BLaER1 (cell line): Measurements from ENCODE around the gene OBSCN.
"Not testable (repeated sequence)": the region's sequence is repeated elsewhere in the genome, so short reads cannot be mapped to it uniquely, and the experiment has no call there.

Experiments
- H3K27ac ChIP-seq: shearing (Covaris generic); formaldehyde crosslinking; 2 replicates; pipeline ENCODE4 v1.8.1; 2022
- H3K27me3 ChIP-seq: shearing (Covaris generic); formaldehyde crosslinking; 2 replicates; pipeline ENCODE4 v1.8.1; 2022
- H3K36me3 ChIP-seq: shearing (Covaris generic); formaldehyde crosslinking; 2 replicates; pipeline ENCODE4 v1.8.1; 2022
- H3K4me1 ChIP-seq: shearing (Covaris generic); formaldehyde crosslinking; 2 replicates; pipeline ENCODE4 v1.8.1; 2022
- H3K4me2 ChIP-seq: shearing (Covaris generic); formaldehyde crosslinking; 2 replicates; pipeline ENCODE4 v1.8.1; 2022
- H3K4me3 ChIP-seq: shearing (Covaris generic); formaldehyde crosslinking; 2 replicates; pipeline ENCODE4 v1.8.1; 2022
- H3K9ac ChIP-seq: shearing (Covaris generic); formaldehyde crosslinking; 2 replicates; pipeline ENCODE4 v1.8.1; 2022
- H3K9me3 ChIP-seq: shearing (Covaris generic); formaldehyde crosslinking; 2 replicates; pipeline ENCODE4 v1.8.1; 2022
- H4K20me1 ChIP-seq: shearing (Covaris generic); formaldehyde crosslinking; 2 replicates; pipeline ENCODE4 v1.8.1; 2022
- Cebpa-rat ChIP-seq: shearing (Covaris generic); IDR thresholded peaks from 2 replicates; pipeline ENCODE4 v1.8.1; 2022

Gene OBSCN

GRCh38 chr1:228177721-228178710, 29.8 kb upstream of the OBSCN start:
- no peak for TF ChIP-seq Cebpa-rat

GRCh38 chr1:228178737-228179684, 28.8 kb upstream of the OBSCN start:
- H3K27me3 ChIP-seq: no peaks in the 10 kb centered on the region
- H3K4me3 ChIP-seq: no peak overlapping the region
- TF ChIP-seq Cebpa-rat: no peak
- no peak overlapping the region for H3K27ac ChIP-seq
- peaks cover 37% of the 10 kb centered on the region for H4K20me1 ChIP-seq
- peaks cover 10% of the 10 kb centered on the region; the same call in 1 of the 2 replicates for H3K36me3 ChIP-seq
- no peak overlapping the region for H3K9ac ChIP-seq
- peak overlapping the region; percentile 93 for H3K4me2 ChIP-seq
- no peaks in the 10 kb centered on the region for H3K9me3 ChIP-seq
- H3K4me1 ChIP-seq: peaks cover 53% of the 10 kb centered on the region

More at GRCh38 chr1:228177721-228178710, 29.8 kb upstream of the OBSCN start:
- Histone ChIP-seq H3K4me1 (peaks cover 53% of the 10 kb centered on the region), H3K36me3 (peaks cover 10% of the 10 kb centered on the region; the same call in 1 of the 2 replicates), H3K9me3 (no peaks in the 10 kb centered on the region), H3K27ac (no peak overlapping the region), H4K20me1 (peaks cover 43% of the 10 kb centered on the region), H3K9ac (no peak overlapping the region), H3K4me2 (peak overlapping the region; percentile 93), H3K27me3 (no peaks in the 10 kb centered on the region), H3K4me3 (no peak overlapping the region)

- Histone ChIP-seq H3K4me2 (no peak overlapping the region), H3K36me3 (0 out of 2 replicates have a peak, but pooled peaks cover under 1% of the 10 kb centered on the region)
- TF ChIP-seq Cebpa-rat: no peak
Measured at GRCh38 chr1:228180271-228180958, 27.4 kb upstream of the OBSCN start.

GRCh38 chr1:228180959-228181644, 26.7 kb upstream of the OBSCN start:
- no peak overlapping the region for H3K9ac ChIP-seq
- H3K27ac ChIP-seq: no peak overlapping the region
- H3K9me3 ChIP-seq: no peaks in the 10 kb centered on the region
- H4K20me1 ChIP-seq: peaks cover 20% of the 10 kb centered on the region
- H3K4me2 ChIP-seq: no peak overlapping the region
- peaks cover 35% of the 10 kb centered on the region for H3K4me1 ChIP-seq
- no peak overlapping the region for H3K4me3 ChIP-seq
- no peaks in the 10 kb centered on the region for H3K36me3 ChIP-seq
- TF ChIP-seq Cebpa-rat: no peak
- no peaks in the 10 kb centered on the region for H3K27me3 ChIP-seq

More at GRCh38 chr1:228180271-228180958, 27.4 kb upstream of the OBSCN start:
- H3K4me3 ChIP-seq: no peak overlapping the region
- H3K4me1 ChIP-seq: peaks cover 41% of the 10 kb centered on the region
- peaks cover 27% of the 10 kb centered on the region for H4K20me1 ChIP-seq
- no peak overlapping the region for H3K9ac ChIP-seq
- H3K27me3 ChIP-seq: no peaks in the 10 kb centered on the region
- no peaks in the 10 kb centered on the region for H3K9me3 ChIP-seq
- H3K27ac ChIP-seq: no peak overlapping the region

GRCh38 chr1:228181645-228182034, 26.2 kb upstream of the OBSCN start:
- Histone ChIP-seq H3K9ac (no peak overlapping the region), H3K36me3 (no peaks in the 10 kb centered on the region)
- no peak for TF ChIP-seq Cebpa-rat

GRCh38 chr1:228182296-228183030, 25.4 kb upstream of the OBSCN start:
- Histone ChIP-seq H3K4me2 (no peak overlapping the region), H3K36me3 (no peaks in the 10 kb centered on the region), H3K9me3 (no peaks in the 10 kb centered on the region), H3K27me3 (no peaks in the 10 kb centered on the region), H3K9ac (no peak overlapping the region), H4K20me1 (peaks cover 6% of the 10 kb centered on the region; the same call in 1 of the 2 replicates), H3K27ac (no peak overlapping the region), H3K4me3 (no peak overlapping the region), H3K4me1 (peaks cover 21% of the 10 kb centered on the region)
- no peak for TF ChIP-seq Cebpa-rat

More at GRCh38 chr1:228181645-228182034, 26.2 kb upstream of the OBSCN start:
- Histone ChIP-seq H3K4me1 (peaks cover 29% of the 10 kb centered on the region), H4K20me1 (peaks cover 14% of the 10 kb centered on the region), H3K4me3 (no peak overlapping the region), H3K4me2 (no peak overlapping the region), H3K27me3 (no peaks in the 10 kb centered on the region), H3K27ac (no peak overlapping the region), H3K9me3 (no peaks in the 10 kb centered on the region)

- Histone ChIP-seq H3K36me3 (no peaks in the 10 kb centered on the region), H3K27ac (no peak overlapping the region), H3K9me3 (no peaks in the 10 kb centered on the region), H3K4me2 (no peak overlapping the region), H3K27me3 (no peaks in the 10 kb centered on the region), H3K9ac (no peak overlapping the region), H3K4me1 (peaks cover 4% of the 10 kb centered on the region; the same call in 1 of the 2 replicates), H4K20me1 (no peaks in the 10 kb centered on the region), H3K4me3 (no peak overlapping the region)
- no peak for TF ChIP-seq Cebpa-rat
Measured at GRCh38 chr1:228184152-228184551, 23.7 kb upstream of the OBSCN start.

GRCh38 chr1:228185641-228185965, 22.2 kb upstream of the OBSCN start:
- Histone ChIP-seq H3K27ac (no peak overlapping the region), H3K9me3 (no peaks in the 10 kb centered on the region), H3K9ac (no peak overlapping the region), H3K4me1 (no peaks in the 10 kb centered on the region), H4K20me1 (no peaks in the 10 kb centered on the region), H3K27me3 (no peaks in the 10 kb centered on the region), H3K4me2 (no peak overlapping the region), H3K36me3 (no peaks in the 10 kb centered on the region), H3K4me3 (no peak overlapping the region)
- no peak for TF ChIP-seq Cebpa-rat

GRCh38 chr1:228188249-228188648, 19.6 kb upstream of the OBSCN start:
- not testable (repeated sequence) for H4K20me1 ChIP-seq, H3K9me3 ChIP-seq, H3K4me2 ChIP-seq, H3K9ac ChIP-seq, H3K27ac ChIP-seq, H3K27me3 ChIP-seq, H3K36me3 ChIP-seq, H3K4me1 ChIP-seq, H3K4me3 ChIP-seq
